Uterus (tissue), 4 donors: ENCODE data around the gene RPS26. TPM values are rescaled to one million over a fixed set of nuclear protein-coding genes. Genes with fewer than 3 reads are reported as not detected.

Source experiments
- DNase-seq, 2 donors: peaks; one replicate each; pipeline ENCODE4 v3.0.0-alpha.2; 2019 to 2020
- H3K27ac ChIP-seq, 2 donors: fragments of 200-600 bp; sonication (generic); 1 replicate in 1 of 2; 2 replicates in 1 of 2; pipeline ENCODE4 v1.5.1; 2016 to 2018
- H3K27me3 ChIP-seq, 2 donors: fragments of 200-600 bp; sonication (generic); one replicate each; pipeline ENCODE4 v1.5.1; 2018 to 2019; ENCODE audit warnings: control low read depth in 1 of 2
- H3K36me3 ChIP-seq, 2 donors: fragments of 200-600 bp; sonication (generic); one replicate each; pipeline ENCODE4 v1.5.1; 2019; ENCODE audit warnings: control low read depth in 1 of 2
- H3K4me1 ChIP-seq, 2 donors: fragments of 200-600 bp; sonication (generic); one replicate each; pipeline ENCODE4 v1.5.1; 2018 to 2019; ENCODE audit warnings: control low read depth in 1 of 2
- H3K4me3 ChIP-seq, 2 donors: fragments of 200-600 bp; sonication (generic); 1 replicate in 1 of 2; 2 replicates in 1 of 2; pipeline ENCODE4 v1.5.1; 2018 to 2019; ENCODE audit warnings: mild to moderate bottlenecking in 1 of 2
- H3K9me3 ChIP-seq, 2 donors: fragments of 200-600 bp; sonication (generic); one replicate each; pipeline ENCODE4 v1.5.1; 2019; ENCODE audit warnings: control low read depth in 1 of 2
- CTCF ChIP-seq, 4 experiments: fragments of 200-600 bp in 2 of 4; fragments of 450-650 bp in 2 of 4; sonication (generic) in 2 of 4; IDR thresholded peaks; one replicate each; pipeline ENCODE4 v1.5.1; 2016 to 2019; ENCODE audit warnings: antibody characterized with exemption in 4 of 4, mild to moderate bottlenecking in 2 of 4, moderate library complexity in 1 of 4
- POLR2A ChIP-seq, 2 donors: fragments of 450-650 bp; IDR thresholded peaks; one replicate each; pipeline ENCODE4 v1.6.1; 2016; ENCODE audit warnings: antibody characterized with exemption in 2 of 2, mild to moderate bottlenecking in 1 of 2, moderate library complexity in 1 of 2
- intact Hi-C: fragments of 100-400 bp; cut with DNase I; formaldehyde crosslinking; loops from one replicate; pipeline ENCODE4 v1.15.1; 2023; ENCODE audit warnings: low total_unique reads
- total RNA-seq, 4 donors: library from RNA; depleted of rRNA in 3 of 4; stranded (reverse); fragments of >200 nt in 3 of 4; gene quantifications; one replicate each; pipeline versions ENCODE4 v1.1.0 to v1.2.4, GENCODE V29; 2014 to 2023
- donor health status: DM: yes; HTN: yes; CAD: no.

Gene RPS26
- total RNA-seq, 4 donors from 2014 or later, result 35.4 to 1,129 (median 240) TPM

- Histone ChIP-seq H3K27me3 (no peaks in the 10 kb centered on the region), H3K27ac (no peak overlapping the region), H3K4me1 (peaks cover 0 to 4% of the 10 kb centered on the region in 2 donors), H3K4me3 (no peak overlapping the region), H3K9me3 (no peaks in the 10 kb centered on the region), H3K36me3 (no peaks in the 10 kb centered on the region)
- DNase-seq, result no peak
- intact Hi-C loops, result no loop called here
- no peak for TF ChIP-seq POLR2A (IDR thresholded peaks at IDR 0.05)
- no peak for TF ChIP-seq CTCF (IDR thresholded peaks at IDR 0.05)
These were observed 40.7 kb downstream of the RPS26 start for GRCh38 chr12:56082382-56082781.

GRCh38 chr12:56082967-56083366, 41.2 kb downstream of the RPS26 start:
- DNase-seq, result no peak
- Histone ChIP-seq H3K36me3 (no peaks in the 10 kb centered on the region), H3K4me1 (peaks cover 0 to 4% of the 10 kb centered on the region in 2 donors), H3K4me3 (no peak overlapping the region), H3K27me3 (no peaks in the 10 kb centered on the region), H3K27ac (no peak overlapping the region), H3K9me3 (no peaks in the 10 kb centered on the region)
- TF ChIP-seq POLR2A (IDR thresholded peaks at IDR 0.05), result no peak
- no peak for TF ChIP-seq CTCF (IDR thresholded peaks at IDR 0.05)
- intact Hi-C loops, result no loop called here

GRCh38 chr12:56084958-56085543, 43.3 kb downstream of the RPS26 start:
- DNase-seq, result no peak
- Histone ChIP-seq H3K4me3 (no peak overlapping the region), H3K36me3 (no peaks in the 10 kb centered on the region), H3K27ac (no peak overlapping the region), H3K27me3 (no peaks in the 10 kb centered on the region), H3K4me1 (peaks cover 0 to 3% of the 10 kb centered on the region in 2 donors), H3K9me3 (no peaks in the 10 kb centered on the region)
- intact Hi-C loops, result no loop called here
- no peak for TF ChIP-seq POLR2A (IDR thresholded peaks at IDR 0.05)
- no peak for TF ChIP-seq CTCF (IDR thresholded peaks at IDR 0.05)

- H3K36me3 ChIP-seq, result no peaks in the 10 kb centered on the region
- TF ChIP-seq CTCF (IDR thresholded peaks at IDR 0.05), result no peak
- no peak for TF ChIP-seq POLR2A (IDR thresholded peaks at IDR 0.05)
- no peak for DNase-seq
- no peaks in the 10 kb centered on the region for H3K4me1 ChIP-seq
- H3K4me3 ChIP-seq, result no peak overlapping the region
- no peaks in the 10 kb centered on the region for H3K27me3 ChIP-seq
- no peaks in the 10 kb centered on the region for H3K9me3 ChIP-seq
- intact Hi-C loops, result no loop called here
- H3K27ac ChIP-seq, result no peak overlapping the region
These were observed 44.4 kb downstream of the RPS26 start for GRCh38 chr12:56086096-56086495.

- Histone ChIP-seq H3K27ac (no peak overlapping the region), H3K36me3 (no peaks in the 10 kb centered on the region), H3K9me3 (no peaks in the 10 kb centered on the region), H3K4me1 (no peaks in the 10 kb centered on the region), H3K27me3 (no peaks in the 10 kb centered on the region), H3K4me3 (no peak overlapping the region)
- DNase-seq, result no peak
- intact Hi-C loops, result no loop called here
- TF ChIP-seq CTCF (IDR thresholded peaks at IDR 0.05) (no peak), POLR2A (IDR thresholded peaks at IDR 0.05) (no peak)
These were observed 44.9 kb downstream of the RPS26 start for GRCh38 chr12:56086608-56087007.
